HTR-8/SVneo (cell line): ENCODE results near the gene OR6P1.

Experiments
- DNase-seq: peaks from one replicate; pipeline ENCODE4 v3.0.0; 2011; ENCODE audit warnings: low spot score, mixed read lengths; ENCODE audit not compliant: insufficient read length
- FAIRE-seq: peaks from 2 replicates; lab custom pipeline; 2011; peaks lifted over from hg19 to GRCh38; lab: Jason Lieb, UNC

Gene OR6P1

GRCh38 chr1:158570480-158570879, at the start of gene OR6P1:
TSS of gene OR6P1 (minus strand) at chr1:158570580. CDS start at chr1:158563604, 6,976 bp downstream.
- DNase-seq (no peak), FAIRE-seq (no peak)

GRCh38 chr1:158613764-158614163, 43.4 kb upstream of the OR6P1 start:
- DNase-seq (no peak), FAIRE-seq (no peak)

GRCh38 chr1:158611916-158612315, 41.5 kb upstream of the OR6P1 start:
- no peak for DNase-seq
- no peak for FAIRE-seq

GRCh38 chr1:158607296-158607695, 36.9 kb upstream of the OR6P1 start:
- no peak for FAIRE-seq

GRCh38 chr1:158604968-158605367, 34.6 kb upstream of the OR6P1 start, which contains the start of gene OR10Z1:
TSS of gene OR10Z1 (plus strand) at chr1:158605268. CDS start at chr1:158606439, 1,171 bp downstream.
- FAIRE-seq = no peak
- DNase-seq = no peak

More at GRCh38 chr1:158607296-158607695, 36.9 kb upstream of the OR6P1 start:
- DNase-seq = no peak

GRCh38 chr1:158600735-158601134, 30.4 kb upstream of the OR6P1 start:
- no peak for DNase-seq
- FAIRE-seq = no peak

GRCh38 chr1:158586942-158587341, 16.6 kb upstream of the OR6P1 start:
- no peak for FAIRE-seq
- DNase-seq = no peak

- DNase-seq (no peak), FAIRE-seq (no peak)
Measured at GRCh38 chr1:158583962-158584361, 13.6 kb upstream of the OR6P1 start.

- FAIRE-seq (no peak), DNase-seq (no peak)
Measured at GRCh38 chr1:158579733-158580132, 9.4 kb upstream of the OR6P1 start, which contains the start of gene OR10X1. TSS of gene OR10X1 (minus strand) at chr1:158579899. CDS start at chr1:158579899, 0 bp downstream.

- FAIRE-seq = no peak
Measured at GRCh38 chr1:158577561-158577960, 7.2 kb upstream of the OR6P1 start.

GRCh38 chr1:158572226-158572625, 1.8 kb upstream of the OR6P1 start:
- DNase-seq (no peak), FAIRE-seq (no peak)

More at GRCh38 chr1:158577561-158577960, 7.2 kb upstream of the OR6P1 start:
- DNase-seq = no peak

GRCh38 chr1:158564608-158565007, 5.8 kb downstream of the OR6P1 start:
- no peak for DNase-seq
- no peak for FAIRE-seq

- no peak for DNase-seq
- no peak for FAIRE-seq
Measured at GRCh38 chr1:158563853-158564252, 6.5 kb downstream of the OR6P1 start.

- DNase-seq (no peak), FAIRE-seq (no peak)
Measured at GRCh38 chr1:158559696-158560095, 10.7 kb downstream of the OR6P1 start.

GRCh38 chr1:158554352-158554751, 16.0 kb downstream of the OR6P1 start, which contains the start of gene OR6Y1:
TSS of gene OR6Y1 (minus strand) at chr1:158554405. CDS start at chr1:158548105, 6,300 bp downstream.
- no peak for FAIRE-seq
- no peak for DNase-seq

- no peak for DNase-seq
- FAIRE-seq = no peak
Measured at GRCh38 chr1:158552296-158552695, 18.1 kb downstream of the OR6P1 start.

GRCh38 chr1:158547533-158547932, 22.8 kb downstream of the OR6P1 start:
- no peak for DNase-seq
- FAIRE-seq = no peak

- no peak for DNase-seq
- no peak for FAIRE-seq
Measured at GRCh38 chr1:158537609-158538008, 32.8 kb downstream of the OR6P1 start.

- DNase-seq (no peak), FAIRE-seq (no peak)
Measured at GRCh38 chr1:158534496-158534895, 35.9 kb downstream of the OR6P1 start.

- FAIRE-seq = no peak
- no peak for DNase-seq
Measured at GRCh38 chr1:158527190-158527815, 43.1 kb downstream of the OR6P1 start.

- no peak for FAIRE-seq
- DNase-seq = no peak
Measured at GRCh38 chr1:158521666-158522058, 48.7 kb downstream of the OR6P1 start.
